ENCODE measurements around the gene KLHDC7B. TPM values are rescaled to one million over a fixed set of nuclear protein-coding genes. Genes with fewer than 3 reads are reported as not detected.

KLHDC7B gene
- total RNA-seq, 4 donors from 2014 or later: 0.90 TPM; not detected in 3

DNA sequence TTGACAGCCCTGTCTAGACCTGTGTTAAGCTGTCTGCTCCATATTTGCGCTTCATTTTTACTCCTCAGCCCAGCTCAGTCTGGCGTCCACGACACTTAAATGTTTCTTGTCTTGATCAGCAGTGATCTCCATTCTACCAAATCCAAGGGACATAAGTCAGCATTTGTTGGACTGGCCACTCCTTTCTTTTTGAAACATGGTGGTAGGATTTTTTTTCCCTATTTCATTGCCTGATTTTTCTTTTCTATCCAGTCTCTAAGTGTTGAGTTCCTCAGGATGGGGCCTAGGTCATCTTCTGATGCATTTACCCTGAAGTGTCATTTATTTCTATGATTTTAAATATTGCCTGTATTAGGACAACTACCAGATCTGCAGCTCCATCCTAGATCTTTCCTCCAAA lies 36.8 kb upstream of the KLHDC7B start:
- DNase-seq (ENCODE audit: low spot score in 2 of 2): no peak
- H3K36me3 ChIP-seq: peaks cover 3 to 23% (median 13%) of the 10 kb centered on the region in 3 donors
- H3K4me1 ChIP-seq: peaks cover 0 to 35% (median 16%) of the 10 kb centered on the region in 4 donors
- H3K4me3 ChIP-seq: peak overlapping the region; percentile 50 to 98 (median 78)
- 5 to 12% methylated on average over 3 of the region's 3 CpGs for WGBS, 2 donors
- H3K9me3 ChIP-seq: no peaks in the 10 kb centered on the region
- H3K27ac ChIP-seq: peak overlapping the region; percentile 79 to 99 (median 89)
- no peak for TF ChIP-seq CTCF (IDR thresholded peaks at IDR 0.05)
- TF ChIP-seq POLR2A (IDR thresholded peaks at IDR 0.05): no peak
- TF ChIP-seq EP300 (IDR thresholded peaks at IDR 0.05): no peak
- no peaks in the 10 kb centered on the region for H3K27me3 ChIP-seq

GRCh38 chr22:50513175-50513574 lies 32.5 kb upstream of the KLHDC7B start:
- H3K4me3 ChIP-seq: no peak overlapping the region
- H3K9me3 ChIP-seq: no peaks in the 10 kb centered on the region
- no peak for DNase-seq (ENCODE audit: low spot score in 2 of 2)
- no peak overlapping the region for H3K27ac ChIP-seq
- no peak for TF ChIP-seq POLR2A (IDR thresholded peaks at IDR 0.05)
- no peak for TF ChIP-seq CTCF (IDR thresholded peaks at IDR 0.05)
- no peak for TF ChIP-seq EP300 (IDR thresholded peaks at IDR 0.05)
- no peaks in the 10 kb centered on the region for H3K27me3 ChIP-seq
- WGBS, 2 donors: 92 to 95% methylated on average over 15 of the region's 15 CpGs
- H3K4me1 ChIP-seq: peaks cover 0 to 16% (median 6%) of the 10 kb centered on the region in 4 donors
- H3K36me3 ChIP-seq: peaks cover 0 to 35% (median 20%) of the 10 kb centered on the region in 3 donors

GRCh38 chr22:50516068-50516467 lies 29.6 kb upstream of the KLHDC7B start:
- no peak overlapping the region for H3K4me3 ChIP-seq
- H3K9me3 ChIP-seq: no peaks in the 10 kb centered on the region
- TF ChIP-seq POLR2A (IDR thresholded peaks at IDR 0.05) (no peak), EP300 (IDR thresholded peaks at IDR 0.05) (no peak), CTCF (IDR thresholded peaks at IDR 0.05) (no peak)
- no peak for DNase-seq (ENCODE audit: low spot score in 2 of 2)
- H3K27me3 ChIP-seq: no peaks in the 10 kb centered on the region
- no peaks in the 10 kb centered on the region for H3K4me1 ChIP-seq
- WGBS, 2 donors: 81 to 82% methylated on average over 8 of the region's 8 CpGs
- no peak overlapping the region for H3K27ac ChIP-seq
- peaks cover 0 to 64% (median 33%) of the 10 kb centered on the region in 3 donors for H3K36me3 ChIP-seq

- no peak for DNase-seq (ENCODE audit: low spot score in 2 of 2)
- Histone ChIP-seq H3K4me1 (no peaks in the 10 kb centered on the region), H3K27me3 (no peaks in the 10 kb centered on the region), H3K9me3 (no peaks in the 10 kb centered on the region), H3K27ac (no peak overlapping the region), H3K36me3 (peaks cover 0 to 73% (median 37%) of the 10 kb centered on the region in 3 donors), H3K4me3 (no peak overlapping the region)
- WGBS, 2 donors: 78 to 81% methylated on average over 16 of the region's 16 CpGs
- no peak for TF ChIP-seq EP300 (IDR thresholded peaks at IDR 0.05)
- no peak for TF ChIP-seq POLR2A (IDR thresholded peaks at IDR 0.05)
- no peak for TF ChIP-seq CTCF (IDR thresholded peaks at IDR 0.05)
Observed at GRCh38 chr22:50516891-50517290, 28.8 kb upstream of the KLHDC7B start.

GRCh38 chr22:50517495-50518260 lies 28.0 kb upstream of the KLHDC7B start:
- H3K27ac ChIP-seq: no peak overlapping the region
- no peak overlapping the region for H3K4me3 ChIP-seq
- no peaks in the 10 kb centered on the region for H3K27me3 ChIP-seq
- DNase-seq (ENCODE audit: low spot score in 2 of 2): no peak
- TF ChIP-seq POLR2A (IDR thresholded peaks at IDR 0.05): no peak
- no peak for TF ChIP-seq EP300 (IDR thresholded peaks at IDR 0.05)
- TF ChIP-seq CTCF (IDR thresholded peaks at IDR 0.05): no peak
- peaks cover 0 to 80% (median 45%) of the 10 kb centered on the region in 3 donors for H3K36me3 ChIP-seq
- 82 to 84% methylated on average over 18 to 19 of the region's 20 CpGs for WGBS, 2 donors
- no peaks in the 10 kb centered on the region for H3K4me1 ChIP-seq
- no peaks in the 10 kb centered on the region for H3K9me3 ChIP-seq

Measured in tibial nerve (tissue), 4 donors.